ENCODE results near the gene TEAD4.

- TF ChIP-seq, protein P1, sequence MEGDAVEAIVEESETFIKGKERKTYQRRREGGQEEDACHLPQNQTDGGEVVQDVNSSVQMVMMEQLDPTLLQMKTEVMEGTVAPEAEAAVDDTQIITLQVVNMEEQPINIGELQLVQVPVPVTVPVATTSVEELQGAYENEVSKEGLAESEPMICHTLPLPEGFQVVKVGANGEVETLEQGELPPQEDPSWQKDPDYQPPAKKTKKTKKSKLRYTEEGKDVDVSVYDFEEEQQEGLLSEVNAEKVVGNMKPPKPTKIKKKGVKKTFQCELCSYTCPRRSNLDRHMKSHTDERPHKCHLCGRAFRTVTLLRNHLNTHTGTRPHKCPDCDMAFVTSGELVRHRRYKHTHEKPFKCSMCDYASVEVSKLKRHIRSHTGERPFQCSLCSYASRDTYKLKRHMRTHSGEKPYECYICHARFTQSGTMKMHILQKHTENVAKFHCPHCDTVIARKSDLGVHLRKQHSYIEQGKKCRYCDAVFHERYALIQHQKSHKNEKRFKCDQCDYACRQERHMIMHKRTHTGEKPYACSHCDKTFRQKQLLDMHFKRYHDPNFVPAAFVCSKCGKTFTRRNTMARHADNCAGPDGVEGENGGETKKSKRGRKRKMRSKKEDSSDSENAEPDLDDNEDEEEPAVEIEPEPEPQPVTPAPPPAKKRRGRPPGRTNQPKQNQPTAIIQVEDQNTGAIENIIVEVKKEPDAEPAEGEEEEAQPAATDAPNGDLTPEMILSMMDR (IDR thresholded peaks at IDR 0.05; ENCODE audit: insufficient read depth, low read length, poor library complexity, severe bottlenecking) = no peak
- TF ChIP-seq EZH2phosphoT487 (conservative IDR thresholded peaks at IDR 0.05; ENCODE audit: low read length) = no peak
These were observed 124.2 kb downstream of the TEAD4 start for GRCh38 chr12:3083241-3083920.
